Smooth muscle cell (in vitro differentiated cells): ENCODE measurements around the gene TBXAS1. TPM values are rescaled to one million over a fixed set of nuclear protein-coding genes. Genes with fewer than 3 reads are reported as not detected.

ENCODE experiments used
- DNase-seq: peaks from one replicate; lab custom pipeline; 2025; ENCODE audit not compliant: unreplicated experiment; lab: John Stamatoyannopoulos, UW
- H2AFZ ChIP-seq: fragments of 200-600 bp; sonication (generic); 2 replicates; pipeline ENCODE4 v1.6.0; 2016; ENCODE audit warnings: antibody characterized with exemption, low read depth, mild to moderate bottlenecking
- H3F3A ChIP-seq: fragments of 200-600 bp; sonication (generic); 2 replicates; pipeline ENCODE4 v1.6.0; 2017; ENCODE audit warnings: antibody characterized with exemption, low read depth
- H3K27ac ChIP-seq: fragments of 200-600 bp; sonication (generic); 2 replicates; pipeline ENCODE4 v1.5.1; 2016; ENCODE audit warnings: low read depth, mild to moderate bottlenecking
- H3K27me3 ChIP-seq: fragments of 200-600 bp; sonication (generic); 2 replicates; pipeline ENCODE4 v1.6.1; 2016; ENCODE audit warnings: low read depth, mild to moderate bottlenecking
- H3K36me3 ChIP-seq: fragments of 200-600 bp; sonication (generic); 2 replicates; pipeline ENCODE4 v1.5.1; 2016; ENCODE audit warnings: low read depth
- H3K4me1 ChIP-seq: fragments of 200-600 bp; sonication (generic); 2 replicates; pipeline ENCODE4 v1.5.1; 2016; ENCODE audit warnings: low read depth
- H3K4me2 ChIP-seq: fragments of 200-600 bp; sonication (generic); 2 replicates; pipeline ENCODE4 v1.6.0; 2016; ENCODE audit warnings: mild to moderate bottlenecking
- H3K4me3 ChIP-seq: fragments of 200-600 bp; sonication (generic); 2 replicates; pipeline ENCODE4 v1.5.1; 2016; ENCODE audit warnings: mild to moderate bottlenecking
- H3K79me2 ChIP-seq: fragments of 200-600 bp; sonication (generic); 2 replicates; pipeline ENCODE4 v1.6.0; 2016; ENCODE audit warnings: low read depth, mild to moderate bottlenecking
- H3K9ac ChIP-seq: fragments of 200-600 bp; sonication (generic); 2 replicates; pipeline ENCODE4 v1.6.0; 2016; ENCODE audit warnings: low read depth
- H3K9me3 ChIP-seq: fragments of 200-600 bp; sonication (generic); replicated peaks from 2 replicates; pipeline ENCODE4 v1.5.1; 2016; ENCODE audit warnings: low read depth
- H4K20me1 ChIP-seq: fragments of 200-600 bp; sonication (generic); 2 replicates; pipeline ENCODE4 v1.6.0; 2016; ENCODE audit warnings: low read depth
- CTCF ChIP-seq: fragments of 200-600 bp; sonication (generic); IDR thresholded peaks from 2 replicates; pipeline ENCODE4 v1.5.1; 2017; ENCODE audit warnings: borderline replicate concordance, mild to moderate bottlenecking, antibody characterized with exemption; ENCODE audit not compliant: insufficient read depth, poor library complexity, severe bottlenecking
- WGBS: methylation state at CpG from one replicate; pipeline ENCODE4 v1.1.7; 2016; ENCODE audit warnings: low lambda C conversion rate; 5-methylcytosine and 5-hydroxymethylcytosine counted together
- polyA plus RNA-seq: library from polyadenylated mRNA; unstranded; fragments of >200 nt; fragmentation: Nextera tagmentation; extraction: Ambion mirVana; gene quantifications from 2 replicates; pipeline ENCODE4 v1.2.1, GENCODE V29; 2016
- total RNA-seq: library from RNA; depleted of rRNA; stranded (reverse); fragments of >200 nt; gene quantifications from 2 replicates; pipeline ENCODE4 v1.2.3, GENCODE V29; 2014

TBXAS1 gene
- total and polyA plus RNA-seq, 2 experiments from 2014 or later = 0.51 TPM; not detected in 1

GRCh38 chr7:139906879-139907278 lies 77.8 kb downstream of the TBXAS1 start:
- no peaks in the 10 kb centered on the region for H3K36me3 ChIP-seq
- no peak overlapping the region for H3K9ac ChIP-seq
- H4K20me1 ChIP-seq = no peaks in the 10 kb centered on the region
- H3K27ac ChIP-seq = no peak overlapping the region
- no peaks in the 10 kb centered on the region for H3K4me1 ChIP-seq
- H2AFZ ChIP-seq = no peak overlapping the region
- H3K27me3 ChIP-seq = no peaks in the 10 kb centered on the region
- H3K79me2 ChIP-seq = no peaks in the 10 kb centered on the region
- no peak overlapping the region for H3K4me3 ChIP-seq
- no peaks in the 10 kb centered on the region for H3F3A ChIP-seq
- no peak for DNase-seq
- no peak for TF ChIP-seq CTCF
- H3K9me3 ChIP-seq = no peaks in the 10 kb centered on the region
- H3K4me2 ChIP-seq = no peak overlapping the region

GRCh38 chr7:139908792-139909191 lies 79.7 kb downstream of the TBXAS1 start:
- H3K79me2 ChIP-seq = no peaks in the 10 kb centered on the region
- H3K4me1 ChIP-seq = no peaks in the 10 kb centered on the region
- no peaks in the 10 kb centered on the region for H3K27me3 ChIP-seq
- H3K4me3 ChIP-seq = no peak overlapping the region
- H2AFZ ChIP-seq = no peak overlapping the region
- H3K9ac ChIP-seq = no peak overlapping the region
- H3K9me3 ChIP-seq = no peaks in the 10 kb centered on the region
- no peaks in the 10 kb centered on the region for H4K20me1 ChIP-seq
- no peak overlapping the region for H3K4me2 ChIP-seq
- no peak overlapping the region for H3K27ac ChIP-seq
- DNase-seq = no peak
- H3F3A ChIP-seq = no peaks in the 10 kb centered on the region
- TF ChIP-seq CTCF = no peak
- H3K36me3 ChIP-seq = no peaks in the 10 kb centered on the region

- Histone ChIP-seq H3K4me2 (no peak overlapping the region), H3K27me3 (no peaks in the 10 kb centered on the region), H3K79me2 (no peaks in the 10 kb centered on the region), H4K20me1 (no peaks in the 10 kb centered on the region), H3K9ac (no peak overlapping the region), H3F3A (no peaks in the 10 kb centered on the region), H3K36me3 (no peaks in the 10 kb centered on the region), H3K4me1 (no peaks in the 10 kb centered on the region), H3K9me3 (no peaks in the 10 kb centered on the region), H3K4me3 (no peak overlapping the region), H3K27ac (no peak overlapping the region), H2AFZ (no peak overlapping the region)
- no peak for TF ChIP-seq CTCF
- 83% methylated on average over 6 of the region's 6 CpGs for WGBS
- DNase-seq = no peak
These were observed 80.5 kb downstream of the TBXAS1 start for GRCh38 chr7:139909379-139910050.
